Esophagus (tissue), 2 donors: ENCODE data around the gene MARCKS. TPM values are rescaled to one million over a fixed set of nuclear protein-coding genes. Genes with fewer than 3 reads are reported as not detected.

ENCODE experiments used
- H3K27ac ChIP-seq, 2 donors: one replicate each; pipeline ENCODE4 v1.5.1; 2013; ENCODE audit warnings: low read depth in 2 of 2, mild to moderate bottlenecking in 2 of 2, inconsistent platforms in 1 of 2, low read length in 1 of 2, moderate library complexity in 1 of 2
- H3K27me3 ChIP-seq, 2 donors: one replicate each; pipeline ENCODE4 v1.6.1; 2013; ENCODE audit warnings: low read length in 2 of 2, control low read depth in 1 of 2, mild to moderate bottlenecking in 1 of 2; ENCODE audit not compliant: insufficient read depth in 2 of 2, control insufficient read depth in 1 of 2
- H3K36me3 ChIP-seq, 2 donors: one replicate each; pipeline ENCODE4 v1.6.1; 2013; ENCODE audit warnings: low read length in 1 of 2; ENCODE audit not compliant: control insufficient read depth in 2 of 2, insufficient read depth in 2 of 2
- H3K4me1 ChIP-seq, 2 donors: one replicate each; pipeline ENCODE4 v1.6.1; 2013; ENCODE audit warnings: low read length in 1 of 2; ENCODE audit not compliant: control insufficient read depth in 2 of 2, insufficient read depth in 2 of 2
- H3K4me3 ChIP-seq, 2 donors: one replicate each; pipeline ENCODE4 v1.5.1; 2013; ENCODE audit warnings: low read length in 2 of 2, mild to moderate bottlenecking in 2 of 2, low read depth in 1 of 2, moderate library complexity in 1 of 2
- H3K9me3 ChIP-seq, 2 donors: one replicate each; pipeline ENCODE4 v1.6.1; 2013; ENCODE audit warnings: mild to moderate bottlenecking in 2 of 2, low read depth in 1 of 2, low read length in 1 of 2, moderate library complexity in 1 of 2; ENCODE audit not compliant: control insufficient read depth in 2 of 2, insufficient read depth in 1 of 2
- WGBS, 2 donors: extraction: QIAGEN DNeasy Blood & Tissue Kit; methylation state at CpG; one replicate each; pipeline ENCODE4 v1.1.7; 2013; 5-methylcytosine and 5-hydroxymethylcytosine counted together
- polyA plus RNA-seq, 2 donors: library from polyadenylated mRNA; stranded (reverse); fragments of 200-250 nt; gene quantifications; one replicate each; pipeline ENCODE4 v1.2.3, GENCODE V29; 2013
- donor health status: healthy with polysubstance abuse.
- donor health status: Bipolar disorder and iron deficiency.

The MARCKS gene
- polyA plus RNA-seq, 2 donors, result 27.9 to 33.0 TPM

DNA sequence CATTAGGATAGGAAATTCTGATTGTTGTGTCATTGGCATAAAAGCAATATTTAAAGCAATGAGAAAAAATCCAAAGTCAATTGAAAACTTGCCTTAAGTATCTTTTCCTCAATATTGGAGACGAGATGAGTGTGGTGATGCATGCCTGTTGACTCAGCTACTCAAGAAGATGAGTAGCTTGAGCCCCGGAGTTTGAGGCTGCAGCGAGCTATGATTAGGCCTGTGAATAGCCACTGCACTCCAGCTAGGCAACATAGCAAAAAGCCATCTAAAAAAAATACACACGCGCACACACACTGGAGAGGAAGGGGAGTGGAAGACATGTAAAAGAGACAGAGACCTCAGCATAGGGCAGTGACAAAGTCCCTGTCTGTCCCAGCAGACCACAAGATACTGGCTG is 9.7 kb upstream of the MARCKS start:
- no peak overlapping the region for H3K27ac ChIP-seq
- H3K36me3 ChIP-seq, result no peaks in the 10 kb centered on the region
- no peak overlapping the region for H3K4me3 ChIP-seq
- 94 to 95% methylated on average over 5 of the region's 5 CpGs for WGBS, 2 donors
- H3K4me1 ChIP-seq, result no peaks in the 10 kb centered on the region
- no peaks in the 10 kb centered on the region for H3K9me3 ChIP-seq
- no peaks in the 10 kb centered on the region for H3K27me3 ChIP-seq

DNA sequence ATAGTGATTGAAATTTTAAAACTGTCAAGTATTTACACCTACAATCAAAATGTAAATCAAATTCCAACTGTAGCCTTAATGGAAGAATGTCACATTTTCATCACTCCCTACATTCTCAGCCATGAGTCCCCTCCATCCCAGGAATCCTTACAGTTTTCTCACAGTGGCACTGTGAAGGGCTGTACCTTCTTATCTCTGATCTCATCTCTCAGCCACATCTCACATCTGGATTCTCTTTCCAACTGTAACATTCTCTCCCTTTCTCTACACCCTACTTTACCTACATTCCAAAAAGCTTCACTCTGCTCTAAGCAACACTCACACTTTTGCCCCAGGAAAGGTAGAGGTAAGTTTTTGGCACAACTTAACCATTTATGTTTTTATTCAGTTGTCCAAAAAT is 8.9 kb upstream of the MARCKS start:
- H3K4me1 ChIP-seq, result no peaks in the 10 kb centered on the region
- H3K9me3 ChIP-seq, result no peaks in the 10 kb centered on the region
- no peaks in the 10 kb centered on the region for H3K36me3 ChIP-seq
- no peak overlapping the region for H3K27ac ChIP-seq
- H3K4me3 ChIP-seq, result no peak overlapping the region
- no peaks in the 10 kb centered on the region for H3K27me3 ChIP-seq

DNA sequence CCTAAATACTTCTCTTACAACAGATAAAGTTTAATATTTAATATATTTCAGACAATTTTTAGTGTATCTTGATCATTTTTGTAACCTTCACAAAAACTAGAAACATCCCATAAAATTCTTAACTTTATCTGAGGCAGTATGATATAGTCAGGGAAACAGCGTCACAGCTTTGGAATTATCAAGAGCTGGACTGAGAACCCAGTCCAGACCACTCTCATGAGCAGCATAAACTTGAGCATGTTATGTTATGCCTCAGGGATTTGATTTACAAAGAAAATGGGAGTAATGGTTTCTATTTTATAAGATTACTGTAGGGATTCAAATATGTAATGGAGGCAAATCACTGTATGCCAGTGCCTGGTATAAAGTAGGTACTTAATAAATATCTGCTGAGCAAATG is 8.3 kb upstream of the MARCKS start:
- no peaks in the 10 kb centered on the region for H3K27me3 ChIP-seq
- H3K36me3 ChIP-seq, result no peaks in the 10 kb centered on the region
- H3K27ac ChIP-seq, result no peak overlapping the region
- no peak overlapping the region for H3K4me3 ChIP-seq
- 97 to 100% methylated on average over 1 of the region's 1 CpG for WGBS, 2 donors
- no peaks in the 10 kb centered on the region for H3K4me1 ChIP-seq
- H3K9me3 ChIP-seq, result no peaks in the 10 kb centered on the region

DNA sequence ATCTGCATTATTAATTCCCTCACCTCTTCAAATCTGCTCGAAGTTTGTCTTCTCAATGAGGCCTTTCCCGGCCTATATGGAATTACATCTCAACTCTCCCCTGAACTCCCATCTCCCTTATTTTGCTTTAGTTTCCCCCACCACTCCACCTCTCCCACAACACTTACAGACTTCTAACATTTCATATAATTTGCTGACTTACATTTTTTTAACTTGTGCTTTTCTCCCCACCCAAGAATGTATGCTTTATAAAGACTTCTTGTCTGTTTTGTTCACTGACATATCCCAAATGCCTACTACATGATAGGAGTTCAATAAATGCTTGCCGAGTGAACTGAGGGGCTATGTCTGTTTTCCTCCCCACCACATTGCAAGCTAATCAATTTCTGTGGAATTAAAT is 3.9 kb upstream of the MARCKS start:
- H3K9me3 ChIP-seq, result no peaks in the 10 kb centered on the region
- WGBS, 2 donors, result 88 to 94% methylated on average over 3 of the region's 3 CpGs
- H3K4me1 ChIP-seq, result no peaks in the 10 kb centered on the region
- no peak overlapping the region for H3K4me3 ChIP-seq
- H3K27me3 ChIP-seq, result no peaks in the 10 kb centered on the region
- no peak overlapping the region for H3K27ac ChIP-seq
- no peaks in the 10 kb centered on the region for H3K36me3 ChIP-seq

DNA sequence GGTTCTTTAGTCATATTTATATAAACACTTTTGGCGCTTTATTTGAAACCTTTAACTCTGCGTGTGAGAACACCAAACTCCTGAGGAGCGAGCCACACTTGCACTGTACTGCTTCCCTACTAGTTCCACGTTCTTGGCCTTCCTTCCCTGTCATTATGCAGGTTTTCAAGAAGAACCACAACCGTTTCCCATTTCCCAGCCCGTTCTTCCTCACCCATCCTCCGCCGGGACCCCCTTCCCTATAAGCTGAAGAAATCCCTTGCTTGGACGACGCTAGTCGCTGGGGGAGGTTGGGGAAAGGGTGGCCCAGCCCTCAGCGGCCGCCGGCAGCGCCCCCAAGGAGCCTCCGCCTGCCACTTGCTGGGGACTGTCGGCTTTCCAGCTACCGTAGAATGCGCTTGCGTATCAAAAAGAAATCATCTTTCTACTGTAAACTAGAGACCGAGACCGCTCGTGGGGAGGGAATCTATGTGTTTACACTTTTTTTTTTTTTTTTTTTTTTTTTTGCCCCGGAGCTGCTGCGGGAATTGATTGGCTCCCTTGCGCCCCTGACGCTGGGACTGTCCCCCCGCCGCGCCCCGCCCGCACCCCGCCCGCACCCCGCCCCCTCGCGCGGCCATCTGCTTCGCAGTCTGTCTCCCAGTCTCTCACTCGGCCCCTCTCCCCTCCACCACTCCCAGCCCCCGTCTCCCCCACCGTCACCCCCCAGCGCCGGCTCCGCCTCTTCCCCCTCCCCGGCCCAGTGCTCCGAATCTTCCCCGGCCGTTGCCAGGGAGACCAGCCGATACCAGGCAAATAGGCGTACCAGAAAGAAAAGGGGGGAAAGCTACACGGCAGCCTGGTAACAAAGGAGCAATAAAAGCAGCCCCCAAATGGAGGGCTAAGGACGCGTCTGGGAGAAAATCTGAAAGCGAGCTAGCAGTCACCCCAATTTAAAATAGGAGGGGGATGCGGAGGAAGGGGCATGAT is 2.3 kb upstream of the MARCKS start:
- Histone ChIP-seq H3K27me3 (no peaks in the 10 kb centered on the region), H3K4me1 (peaks cover 0 to 2% of the 10 kb centered on the region in 2 donors), H3K36me3 (no peaks in the 10 kb centered on the region), H3K4me3 (peak overlapping the region; percentile 82 to 92), H3K27ac (peak overlapping the region; percentile 89 to 95), H3K9me3 (no peaks in the 10 kb centered on the region)
- 2 to 3% methylated on average over 54 to 56 of the region's 56 CpGs for WGBS, 2 donors

DNA sequence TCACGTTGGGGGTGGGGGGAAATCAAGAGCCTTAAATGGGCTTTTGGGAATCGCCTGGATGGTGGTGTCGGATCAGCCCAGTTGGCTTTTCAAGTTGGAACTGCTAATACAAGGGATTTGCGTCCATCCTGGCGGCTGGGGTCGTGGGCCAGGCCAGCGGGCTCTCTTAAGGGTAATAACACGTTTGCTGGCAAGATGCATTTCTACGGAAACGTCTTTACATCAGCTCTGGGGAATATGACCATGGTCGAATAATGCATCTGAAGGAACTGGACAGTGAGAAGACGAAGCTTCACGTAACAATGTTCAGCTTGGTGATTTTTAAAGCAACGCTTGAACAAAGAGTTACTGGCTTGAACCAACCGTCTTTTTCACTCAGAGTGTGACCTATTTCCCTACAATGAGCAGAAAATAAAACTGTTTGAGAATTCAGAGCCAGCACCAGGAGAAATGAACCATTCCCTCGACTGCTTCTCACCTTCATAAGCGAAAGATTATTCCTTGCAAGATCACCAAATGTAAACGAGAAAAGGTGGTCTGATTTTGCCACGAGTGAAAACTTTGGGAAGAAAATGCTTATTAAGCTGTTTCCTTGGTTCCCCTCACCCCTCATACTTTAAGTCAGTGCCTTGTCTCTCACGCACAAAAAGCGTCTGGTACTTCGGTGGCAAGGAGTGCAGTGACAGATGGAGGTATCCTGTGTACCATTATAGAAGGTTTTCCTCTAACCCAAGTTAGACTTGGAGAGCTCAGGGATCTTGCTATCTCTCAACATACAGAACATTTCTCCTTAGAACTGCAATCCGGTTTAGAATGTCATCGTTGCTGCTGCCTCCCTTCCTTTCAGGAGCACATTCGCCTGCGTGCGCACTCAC is 1.4 kb upstream of the MARCKS start:
- no peaks in the 10 kb centered on the region for H3K27me3 ChIP-seq
- H3K36me3 ChIP-seq, result no peaks in the 10 kb centered on the region
- no peaks in the 10 kb centered on the region for H3K9me3 ChIP-seq
- 2% methylated on average over 27 of the region's 27 CpGs for WGBS, 2 donors
- H3K27ac ChIP-seq, result peak overlapping the region; percentile 89 to 95
- peak overlapping the region; percentile 82 to 92 for H3K4me3 ChIP-seq
- H3K4me1 ChIP-seq, result peaks cover 0 to 2% of the 10 kb centered on the region in 2 donors

DNA sequence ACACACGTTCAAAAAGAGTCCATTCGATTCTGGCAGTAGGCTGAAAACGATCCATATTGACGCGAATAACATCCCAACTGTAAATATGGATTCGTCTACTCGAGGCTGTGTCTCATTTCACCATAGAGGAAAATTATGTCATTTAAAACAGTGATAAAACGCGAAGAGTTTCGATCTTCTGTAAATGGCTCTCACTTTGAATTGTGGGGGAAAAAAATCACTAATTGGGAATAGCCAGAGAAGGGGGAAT is 845 bp upstream of the MARCKS start:
- Histone ChIP-seq H3K36me3 (no peaks in the 10 kb centered on the region), H3K4me1 (peaks cover 0 to 2% of the 10 kb centered on the region in 2 donors), H3K9me3 (no peaks in the 10 kb centered on the region), H3K4me3 (peak overlapping the region; percentile 82 to 92), H3K27ac (peak overlapping the region; percentile 89 to 95), H3K27me3 (no peaks in the 10 kb centered on the region)
- 0 to 1% methylated on average over 10 of the region's 10 CpGs for WGBS, 2 donors

DNA sequence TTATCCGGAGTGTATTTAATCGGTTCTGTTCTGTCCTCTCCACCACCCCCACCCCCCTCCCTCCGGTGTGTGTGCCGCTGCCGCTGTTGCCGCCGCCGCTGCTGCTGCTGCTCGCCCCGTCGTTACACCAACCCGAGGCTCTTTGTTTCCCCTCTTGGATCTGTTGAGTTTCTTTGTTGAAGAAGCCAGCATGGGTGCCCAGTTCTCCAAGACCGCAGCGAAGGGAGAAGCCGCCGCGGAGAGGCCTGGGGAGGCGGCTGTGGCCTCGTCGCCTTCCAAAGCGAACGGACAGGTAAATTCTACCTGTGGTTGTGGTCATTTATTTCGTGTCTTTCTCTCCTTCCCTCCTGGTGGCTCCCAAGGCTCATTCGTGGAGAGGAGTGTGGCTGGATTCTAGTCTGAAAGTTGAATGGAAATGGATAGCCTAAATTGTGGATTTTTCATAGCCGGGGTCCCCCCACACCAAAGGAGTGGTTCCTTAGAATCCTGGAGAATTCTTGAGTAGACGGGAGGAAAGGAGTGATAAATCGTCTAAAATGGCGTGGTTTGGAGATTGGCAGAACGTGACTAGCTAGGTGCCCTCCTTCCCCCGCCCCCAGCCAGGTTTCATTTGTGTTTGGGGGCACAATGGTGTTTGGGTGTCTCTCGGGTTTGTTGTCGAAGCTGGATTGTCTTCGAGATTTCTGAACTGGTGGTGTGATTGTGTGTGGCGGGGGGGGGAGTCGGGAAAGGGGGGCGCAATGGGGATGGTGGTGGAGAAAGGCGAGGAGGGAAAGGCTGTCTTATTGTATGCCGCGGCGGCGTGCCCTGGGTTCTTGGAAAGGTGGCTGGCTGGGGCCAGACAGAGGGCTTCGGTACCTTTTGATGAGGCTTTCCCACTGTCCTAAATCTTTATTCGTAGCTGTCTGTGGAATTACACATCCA is 673 bp downstream of the MARCKS start:
- H3K36me3 ChIP-seq, result no peaks in the 10 kb centered on the region
- WGBS, 2 donors, result 1 to 2% methylated on average over 41 to 43 of the region's 43 CpGs
- peak overlapping the region; percentile 95 to 98 for H3K27ac ChIP-seq
- H3K27me3 ChIP-seq, result no peaks in the 10 kb centered on the region
- no peaks in the 10 kb centered on the region for H3K9me3 ChIP-seq
- peaks cover 0 to 2% of the 10 kb centered on the region in 2 donors for H3K4me1 ChIP-seq
- peak overlapping the region; percentile 82 to 92 for H3K4me3 ChIP-seq
